CD14-positive monocyte (primary cell): ENCODE data around the gene HSPB6. TPM values are rescaled to one million over a fixed set of nuclear protein-coding genes. Genes with fewer than 3 reads are reported as not detected.
A peak's percentile ranks its signal among the peaks of the same experiment; 100 is the strongest.

Source experiments
- DNase-seq, 3 donors: peaks; one replicate each; pipeline ENCODE4 v3.0.0-alpha.2; 2011 to 2022
- H2AFZ ChIP-seq: 2 replicates; pipeline ENCODE4 v1.6.0; 2012; ENCODE audit warnings: mild to moderate bottlenecking, low read depth, low read length, inconsistent platforms; ENCODE audit not compliant: insufficient read depth, poor library complexity, severe bottlenecking
- H3K27ac ChIP-seq, 2 donors: 1 replicate in 1 of 2; 2 replicates in 1 of 2; pipeline ENCODE4 v1.5.1; 2012 to 2013; ENCODE audit warnings: low read length in 2 of 2, control low read depth in 1 of 2, inconsistent platforms in 1 of 2, low read depth in 1 of 2, mild to moderate bottlenecking in 1 of 2
- H3K27me3 ChIP-seq, 2 donors: one replicate each; pipeline versions ENCODE4 v1.6.0 to v1.6.1; 2011 to 2013; ENCODE audit warnings: low read length in 2 of 2; ENCODE audit not compliant: control insufficient read depth in 2 of 2, insufficient read depth in 2 of 2
- H3K36me3 ChIP-seq, 2 donors: replicated peaks in 1 of 2; 1 replicate in 1 of 2; 2 replicates in 1 of 2; pipeline versions ENCODE4 v1.5.1 to v1.6.1; 2012 to 2013; ENCODE audit warnings: low read length in 2 of 2, control low read depth in 1 of 2, inconsistent platforms in 1 of 2, mild to moderate bottlenecking in 1 of 2; ENCODE audit not compliant: insufficient read depth in 2 of 2, control insufficient read depth in 1 of 2
- H3K4me1 ChIP-seq, 2 donors: 1 replicate in 1 of 2; 2 replicates in 1 of 2; pipeline versions ENCODE4 v1.5.1 to v1.6.1; 2012 to 2013; ENCODE audit warnings: low read length in 2 of 2, control low read depth in 1 of 2, inconsistent platforms in 1 of 2, mild to moderate bottlenecking in 1 of 2, moderate library complexity in 1 of 2; ENCODE audit not compliant: insufficient read depth in 2 of 2, control insufficient read depth in 1 of 2
- H3K4me2 ChIP-seq: replicated peaks from 2 replicates; pipeline ENCODE3; 2012; ENCODE audit warnings: low read length, moderate library complexity, mild to moderate bottlenecking; ENCODE audit not compliant: poor library complexity, severe bottlenecking; ENCODE audit errors: extremely low read depth
- H3K4me3 ChIP-seq, 3 experiments: fragments of 200-600 bp in 1 of 3; sonication (generic) in 1 of 3; replicated peaks in 1 of 3; 1 replicate in 2 of 3; 2 replicates in 1 of 3; pipeline ENCODE4 v1.5.1; 2011 to 2013; ENCODE audit warnings: low read length in 3 of 3, mild to moderate bottlenecking in 3 of 3, control low read depth in 2 of 3, low read depth in 2 of 3, inconsistent platforms in 1 of 3, moderate library complexity in 1 of 3
- H3K79me2 ChIP-seq: 2 replicates; pipeline ENCODE4 v1.6.0; 2012; ENCODE audit warnings: mild to moderate bottlenecking, control low read depth, inconsistent platforms, low read length, moderate library complexity; ENCODE audit not compliant: insufficient read depth
- H3K9ac ChIP-seq: 2 replicates; pipeline ENCODE4 v1.6.0; 2017; ENCODE audit warnings: low read length, mild to moderate bottlenecking; ENCODE audit not compliant: insufficient read depth, poor library complexity, severe bottlenecking
- H3K9me3 ChIP-seq, 2 donors: replicated peaks in 1 of 2; 1 replicate in 1 of 2; 2 replicates in 1 of 2; pipeline versions ENCODE4 v1.5.1 to v1.6.1; 2012 to 2013; ENCODE audit warnings: low read length in 2 of 2, control low read depth in 1 of 2; ENCODE audit not compliant: control insufficient read depth in 1 of 2, insufficient read depth in 1 of 2
- H4K20me1 ChIP-seq: 2 replicates; pipeline ENCODE4 v1.6.0; 2012; ENCODE audit warnings: mild to moderate bottlenecking, low read length, control low read depth, moderate library complexity; ENCODE audit not compliant: insufficient read depth
- H3K27ac Mint-ChIP-seq, 7 donors: one replicate each; pipeline ENCODE4 v1.8.0; 2020; ENCODE audit warnings: mild to moderate bottlenecking in 7 of 7, mixed read lengths in 7 of 7, moderate library complexity in 6 of 7, inconsistent platforms in 2 of 7
- H3K27me3 Mint-ChIP-seq, 3 donors: one replicate each; pipeline ENCODE4 v1.8.0; 2021 to 2022; ENCODE audit warnings: low read depth in 3 of 3, mild to moderate bottlenecking in 3 of 3, mixed read lengths in 3 of 3, moderate library complexity in 3 of 3, inconsistent platforms in 1 of 3
- H3K36me3 Mint-ChIP-seq, 2 donors: one replicate each; pipeline ENCODE4 v1.8.0; 2020; ENCODE audit warnings: mixed read lengths in 2 of 2, inconsistent platforms in 1 of 2, mild to moderate bottlenecking in 1 of 2
- H3K4me1 Mint-ChIP-seq: one replicate; pipeline ENCODE4 v1.8.0; 2020; ENCODE audit warnings: mild to moderate bottlenecking, mixed read lengths
- H3K4me3 Mint-ChIP-seq, 2 donors: one replicate each; pipeline ENCODE4 v1.8.0; 2020; ENCODE audit warnings: mild to moderate bottlenecking in 2 of 2, mixed read lengths in 2 of 2, moderate library complexity in 1 of 2
- H3K9me3 Mint-ChIP-seq, 7 donors: one replicate each; pipeline ENCODE4 v1.8.0; 2020 to 2022; ENCODE audit warnings: mixed read lengths in 7 of 7, mild to moderate bottlenecking in 6 of 7, moderate library complexity in 6 of 7, inconsistent platforms in 2 of 7
- WGBS: methylation state at CpG from one replicate; pipeline ENCODE4 v1.1.5; 2013; ENCODE audit warnings: missing lambda C conversion rate; ENCODE audit not compliant: insufficient coverage; 5-methylcytosine and 5-hydroxymethylcytosine counted together
- intact Hi-C, 2 donors: fragments of 100-400 bp; cut with micrococcal nuclease; formaldehyde crosslinking; loops; one replicate each; pipeline versions ENCODE4 v1.15.0 to v1.15.1; 2023
- polyA plus RNA-seq, 3 donors: library from polyadenylated mRNA; depleted of rRNA in 1 of 3; unstranded in 2 of 3; stranded (reverse) in 1 of 3; fragments of 300-500 nt in 2 of 3; fragments of >200 nt in 1 of 3; fragmentation: Illumina TruSeq in 2 of 3; gene quantifications; 1 replicate in 2 of 3; 2 replicates in 1 of 3; pipeline ENCODE4 v1.2.3, GENCODE V29; 2012 to 2021
- TF ChIP-seq, protein P1 (sequence below): fragments of 200-600 bp; IDR thresholded peaks from one replicate; pipeline ENCODE4 v1.8.0; 2022; ENCODE audit warnings: antibody characterized with exemption, mild to moderate bottlenecking

HSPB6 gene
- polyA plus RNA-seq, 3 donors: not detected

DNA sequence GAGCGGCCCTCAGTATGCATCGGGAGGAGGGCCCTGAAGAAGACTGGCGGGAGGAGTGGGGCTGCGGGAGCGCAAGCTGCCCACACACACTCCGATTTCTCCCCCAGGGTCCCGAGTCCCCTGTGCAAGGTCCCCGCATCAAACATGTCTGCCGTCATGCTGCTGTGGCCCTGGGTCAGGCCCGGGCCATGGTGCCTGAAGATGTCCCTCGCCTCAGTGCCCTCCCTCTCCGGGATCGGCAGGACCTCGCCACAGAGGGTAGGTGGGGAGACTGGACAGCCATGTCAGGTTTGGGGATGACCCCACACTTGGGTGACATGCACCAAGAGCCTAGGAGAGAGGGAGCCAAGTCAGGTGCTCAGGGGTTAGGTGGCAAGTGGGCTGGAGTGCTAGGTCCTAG lies 34.4 kb downstream of the HSPB6 start:
- Histone ChIP-seq H3K4me2 (no peak overlapping the region), H2AFZ (no peak overlapping the region), H3K27me3 (no peaks in the 10 kb centered on the region), H3K9me3 (no peaks in the 10 kb centered on the region), H3K79me2 (peaks cover 33% of the 10 kb centered on the region), H3K27ac (no peak overlapping the region), H3K4me3 (no peak overlapping the region), H3K36me3 (peaks cover 70 to 81% of the 10 kb centered on the region in 2 donors), H3K9ac (no peak overlapping the region), H4K20me1 (peaks cover 51% of the 10 kb centered on the region), H3K4me1 (peaks cover 11 to 18% of the 10 kb centered on the region in 2 donors)
- Mint-ChIP-seq H3K27ac (peak overlapping the region in 4 of 7 donors; percentile 32 to 46 (median 36)), H3K27me3 (peaks cover 0 to 2% (median 1%) of the 10 kb centered on the region in 3 donors), H3K9me3 (no peaks in the 10 kb centered on the region), H3K4me3 (peak overlapping the region in 1 of 2 donors; percentile 16), H3K4me1 (peaks cover 15% of the 10 kb centered on the region), H3K36me3 (peaks cover 63 to 73% of the 10 kb centered on the region in 2 donors)
- TF ChIP-seq, protein P1, sequence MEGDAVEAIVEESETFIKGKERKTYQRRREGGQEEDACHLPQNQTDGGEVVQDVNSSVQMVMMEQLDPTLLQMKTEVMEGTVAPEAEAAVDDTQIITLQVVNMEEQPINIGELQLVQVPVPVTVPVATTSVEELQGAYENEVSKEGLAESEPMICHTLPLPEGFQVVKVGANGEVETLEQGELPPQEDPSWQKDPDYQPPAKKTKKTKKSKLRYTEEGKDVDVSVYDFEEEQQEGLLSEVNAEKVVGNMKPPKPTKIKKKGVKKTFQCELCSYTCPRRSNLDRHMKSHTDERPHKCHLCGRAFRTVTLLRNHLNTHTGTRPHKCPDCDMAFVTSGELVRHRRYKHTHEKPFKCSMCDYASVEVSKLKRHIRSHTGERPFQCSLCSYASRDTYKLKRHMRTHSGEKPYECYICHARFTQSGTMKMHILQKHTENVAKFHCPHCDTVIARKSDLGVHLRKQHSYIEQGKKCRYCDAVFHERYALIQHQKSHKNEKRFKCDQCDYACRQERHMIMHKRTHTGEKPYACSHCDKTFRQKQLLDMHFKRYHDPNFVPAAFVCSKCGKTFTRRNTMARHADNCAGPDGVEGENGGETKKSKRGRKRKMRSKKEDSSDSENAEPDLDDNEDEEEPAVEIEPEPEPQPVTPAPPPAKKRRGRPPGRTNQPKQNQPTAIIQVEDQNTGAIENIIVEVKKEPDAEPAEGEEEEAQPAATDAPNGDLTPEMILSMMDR: no peak
- intact Hi-C loops: no loop called here
- WGBS: over 99% methylated on average over 14 of the region's 14 CpGs
- DNase-seq: no peak

DNA sequence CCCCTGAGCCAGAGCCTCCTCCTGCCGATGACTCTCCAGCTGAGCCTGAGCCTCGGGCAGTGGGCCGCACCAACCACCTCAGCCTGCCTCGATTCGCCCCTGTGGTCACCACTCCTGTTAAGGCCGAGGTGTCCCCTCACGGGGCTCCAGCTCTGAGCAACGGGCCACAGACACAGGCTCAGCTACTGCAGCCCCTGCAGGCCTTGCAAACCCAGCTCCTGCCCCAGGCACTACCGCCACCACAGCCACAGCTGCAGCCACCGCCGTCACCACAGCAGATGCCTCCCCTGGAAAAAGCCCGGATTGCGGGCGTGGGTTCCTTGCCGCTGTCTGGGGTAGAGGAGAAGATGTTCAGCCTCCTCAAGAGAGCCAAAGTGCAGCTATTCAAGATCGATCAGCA lies 35.5 kb downstream of the HSPB6 start:
- Histone ChIP-seq H3K9me3 (no peaks in the 10 kb centered on the region), H3K9ac (no peak overlapping the region), H4K20me1 (peaks cover 48% of the 10 kb centered on the region), H3K27me3 (no peaks in the 10 kb centered on the region), H3K4me2 (no peak overlapping the region), H3K36me3 (peaks cover 61 to 70% of the 10 kb centered on the region in 2 donors), H2AFZ (no peak overlapping the region), H3K79me2 (peaks cover 33% of the 10 kb centered on the region), H3K4me3 (no peak overlapping the region), H3K27ac (no peak overlapping the region), H3K4me1 (peaks cover 13 to 27% of the 10 kb centered on the region in 2 donors)
- peaks cover 56 to 63% of the 10 kb centered on the region in 2 donors for H3K36me3 Mint-ChIP-seq
- H3K4me1 Mint-ChIP-seq: peaks cover 19% of the 10 kb centered on the region
- no peak for DNase-seq
- TF ChIP-seq, protein P1: no peak
- intact Hi-C loops: no loop called here
- peak overlapping the region in 1 of 7 donors; percentile 37 for H3K27ac Mint-ChIP-seq
- no peaks in the 10 kb centered on the region for H3K9me3 Mint-ChIP-seq
- H3K27me3 Mint-ChIP-seq: peaks cover 0 to 2% (median 1%) of the 10 kb centered on the region in 3 donors
- no peak overlapping the region for H3K4me3 Mint-ChIP-seq
- WGBS: 98% methylated on average over 14 of the region's 16 CpGs
